HepG2 (cell line): ENCODE data around the gene LRRC34. TPM values are rescaled to one million over a fixed set of nuclear protein-coding genes. Genes with fewer than 3 reads are reported as not detected.

Experiments used
- ARID3A ChIP-seq: IDR thresholded peaks from 2 replicates; pipeline ENCODE4 v1.6.1; 2012; ENCODE audit warnings: low read depth, low read length, improper control_type of control experiment
- BCL6 ChIP-seq: IDR thresholded peaks from 2 replicates; pipeline ENCODE4 v1.6.1; 2016; ENCODE audit warnings: missing genetic modification reagents, missing compliant biosample characterization
- HCFC1 ChIP-seq: fragments of 150-350 bp; IDR thresholded peaks from 2 replicates; pipeline ENCODE4 v1.6.1; 2014; ENCODE audit warnings: low read depth, low read length
- HNRNPLL ChIP-seq: fragments of 200-400 bp; formaldehyde crosslinking; IDR thresholded peaks from 2 replicates; pipeline ENCODE4 v1.6.1; 2017; ENCODE audit warnings: mild to moderate bottlenecking, low read depth, low read length; ENCODE audit not compliant: poor library complexity, severe bottlenecking
- IRF2 ChIP-seq: IDR thresholded peaks from 2 replicates; pipeline ENCODE4 v1.6.1; 2018; ENCODE audit warnings: missing genetic modification reagents, missing compliant biosample characterization
- KDM2A ChIP-seq: sonication (generic); formaldehyde crosslinking; IDR thresholded peaks from 2 replicates; pipeline ENCODE4 v1.4.0; 2020; ENCODE audit warnings: low read depth, missing genetic modification reagents, borderline replicate concordance
- KMT2A ChIP-seq: sonication (generic); formaldehyde crosslinking; IDR thresholded peaks from 2 replicates; pipeline ENCODE4 v1.4.0; 2020; ENCODE audit warnings: missing genetic modification reagents
- PHF8 ChIP-seq: sonication (generic); formaldehyde crosslinking; IDR thresholded peaks from 2 replicates; pipeline ENCODE4 v1.5.0; 2020; ENCODE audit warnings: missing genetic modification reagents
- POGZ ChIP-seq: sonication (generic); formaldehyde crosslinking; IDR thresholded peaks from 2 replicates; pipeline ENCODE4 v1.4.0; 2020; ENCODE audit warnings: mild to moderate bottlenecking, missing genetic modification reagents
- POLR2G ChIP-seq: fragments of 200-400 bp; formaldehyde crosslinking; IDR thresholded peaks from 2 replicates; pipeline ENCODE4 v1.6.1; 2018; ENCODE audit warnings: mild to moderate bottlenecking, low read depth, low read length, moderate library complexity
- TEAD3 ChIP-seq: optimal IDR thresholded peaks from 2 replicates; pipeline ENCODE3; 2016; ENCODE audit warnings: borderline replicate concordance
- ZMYM3 ChIP-seq: sonication (generic); formaldehyde crosslinking; IDR thresholded peaks from 2 replicates; pipeline ENCODE4 v1.5.1; 2020; ENCODE audit warnings: mild to moderate bottlenecking, missing genetic modification reagents
- ZNF335 ChIP-seq: sonication (generic); formaldehyde crosslinking; IDR thresholded peaks from 2 replicates; pipeline ENCODE4 v1.4.0; 2020; ENCODE audit warnings: missing genetic modification reagents
- ZNF362 ChIP-seq: sonication (generic); formaldehyde crosslinking; IDR thresholded peaks from 2 replicates; pipeline ENCODE4 v1.4.0; 2020; ENCODE audit warnings: missing genetic modification reagents, mild to moderate bottlenecking, borderline replicate concordance
- ZNF430 ChIP-seq: sonication (generic); formaldehyde crosslinking; IDR thresholded peaks from 2 replicates; pipeline ENCODE4 v1.9.0; 2021; ENCODE audit warnings: mild to moderate bottlenecking, missing genetic modification reagents
- ZNF530 ChIP-seq: sonication (generic); formaldehyde crosslinking; IDR thresholded peaks from 2 replicates; pipeline ENCODE4 v1.5.0; 2020; ENCODE audit warnings: low read depth, mild to moderate bottlenecking, missing genetic modification reagents
- ZNF558 ChIP-seq: sonication (generic); formaldehyde crosslinking; IDR thresholded peaks from 2 replicates; pipeline ENCODE4 v1.9.0; 2022; ENCODE audit warnings: mild to moderate bottlenecking, missing genetic modification reagents, borderline replicate concordance
- ZNF629 ChIP-seq: sonication (generic); formaldehyde crosslinking; conservative IDR thresholded peaks from 2 replicates; pipeline ENCODE4 v1.5.0; 2020; ENCODE audit warnings: missing genetic modification reagents
- ZNF720 ChIP-seq: sonication (generic); formaldehyde crosslinking; IDR thresholded peaks from 2 replicates; pipeline ENCODE4 v1.4.0; 2020; ENCODE audit warnings: missing genetic modification reagents
- polyA plus RNA-seq, 8 experiments: library from polyadenylated mRNA; depleted of rRNA in 3 of 8; stranded (reverse) in 7 of 8; unstranded in 1 of 8; fragments of >200 nt; fragmentation: Illumina TruSeq in 4 of 8; extraction: Trizol in 4 of 8; gene quantifications; 2 replicates each; pipeline versions ENCODE4 v1.2.1 to v1.2.3, GENCODE V29; 2011 to 2016; ENCODE audit warnings: low read depth in 4 of 8, missing spikeins in 1 of 8, mixed read lengths in 1 of 8; ENCODE audit not compliant: insufficient read depth in 1 of 8
- total RNA-seq, 5 experiments: library from RNA; depleted of rRNA; stranded (reverse); fragments of >200 nt; fragmentation: Illumina TruSeq; extraction: Trizol; gene quantifications; 2 replicates each; pipeline ENCODE4 v1.2.3, GENCODE V29; 2016; ENCODE audit warnings: low read depth in 1 of 5

LRRC34 gene
- total and polyA plus RNA-seq, 2 of the 13 experiments (the other 11 are each of a cell fraction or from before 2014, with no cell fraction given), result not detected

GRCh38 chr3:169771497-169772304, 41.0 kb downstream of the LRRC34 start (continued):
- TF ChIP-seq HNRNPLL, result peak; percentile 27
- TF ChIP-seq KDM2A, result peak; percentile 40; the same call in 1 of the 2 replicates
- peak; percentile 82; the same call in 1 of the 2 replicates for TF ChIP-seq ARID3A
- no peak for TF ChIP-seq POLR2G
- TF ChIP-seq ZNF629 (CRISPR knock-in tag), result peak; percentile 54; the same call in 1 of the 2 replicates
- TF ChIP-seq IRF2 (CRISPR knock-in tag), result peak; percentile 14; the same call in 1 of the 2 replicates
- TF ChIP-seq KMT2A (CRISPR knock-in tag), result 0 out of 2 replicates have a peak, but pooled peaks have one; percentile 13
- peak; percentile 7 for TF ChIP-seq TEAD3 (CRISPR knock-in tag)
- TF ChIP-seq BCL6 (CRISPR knock-in tag), result peak; percentile 6; the same call in 1 of the 2 replicates
- TF ChIP-seq PHF8 (CRISPR knock-in tag), result peak; percentile 41; the same call in 1 of the 2 replicates
- peak; percentile 35; the same call in 1 of the 2 replicates for TF ChIP-seq ZNF335 (CRISPR knock-in tag)
- TF ChIP-seq ZNF362 (CRISPR knock-in tag), result peak; percentile 94
- no peak for TF ChIP-seq ZNF558 (CRISPR knock-in tag)
- TF ChIP-seq ZMYM3 (CRISPR knock-in tag), result no peak
- TF ChIP-seq ZNF530 (CRISPR knock-in tag), result no peak
- no peak for TF ChIP-seq ZNF720
- TF ChIP-seq HCFC1, result no peak
- TF ChIP-seq POGZ (CRISPR knock-in tag), result 0 out of 2 replicates have a peak, but pooled peaks have one; percentile 28
- TF ChIP-seq ZNF430 (CRISPR knock-in tag), result 0 out of 2 replicates have a peak, but pooled peaks have one; percentile 39
